HG03432 (cell line): ENCODE measurements around the gene AGAP1.

Source experiments
- ATAC-seq: cut with Tn5 transposase; IDR thresholded peaks from one replicate; pipeline ENCODE4 v1.9.1; 2021; ENCODE audit warnings: mild to moderate bottlenecking, moderate library complexity; ENCODE audit not compliant: unreplicated experiment

Gene AGAP1

DNA sequence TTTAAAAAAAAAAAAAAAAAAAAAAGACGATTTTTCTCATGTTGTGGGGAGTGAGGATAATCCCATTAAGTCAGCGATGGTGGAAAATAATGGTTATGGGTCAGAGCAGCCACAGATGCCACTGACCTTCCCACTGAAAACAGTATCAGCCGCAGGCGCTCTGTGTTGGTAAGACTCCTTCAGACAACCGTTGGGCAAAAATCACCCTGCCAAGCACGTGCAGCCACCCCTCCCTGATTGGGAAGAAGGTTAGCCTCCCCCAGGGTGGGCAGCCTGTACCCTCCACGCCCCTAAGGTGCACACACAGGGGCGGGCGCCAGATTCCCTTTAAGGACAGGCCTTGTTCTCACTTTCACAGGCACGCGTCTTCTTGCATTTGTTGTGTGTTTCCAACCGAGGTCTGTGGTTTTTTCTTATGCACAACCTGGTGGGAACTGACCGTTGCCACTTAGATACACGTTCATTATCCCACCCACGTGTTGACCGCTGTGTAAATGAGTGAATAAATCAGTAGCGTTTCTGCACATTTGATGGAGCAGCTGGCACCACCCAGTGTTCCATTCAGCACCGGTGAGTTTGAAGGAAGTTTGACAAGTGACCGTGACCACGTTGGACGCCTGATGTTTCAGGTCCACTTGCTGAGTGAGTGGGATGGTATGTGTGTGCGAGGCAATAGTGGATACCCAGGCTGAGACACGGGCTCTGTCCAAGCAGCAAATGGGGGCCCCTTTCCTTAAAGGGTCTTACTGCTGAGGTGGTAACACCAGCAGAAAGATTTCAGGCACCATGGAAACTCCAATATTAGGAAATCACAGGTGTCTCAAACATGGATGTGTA is 476.6 kb downstream of the AGAP1 start:
- ATAC-seq = no peak

- no peak for ATAC-seq
These were observed 482.7 kb downstream of the AGAP1 start for GRCh38 chr2:235976516-235976915.

GRCh38 chr2:235976956-235977355 is 483.1 kb downstream of the AGAP1 start:
- ATAC-seq = no peak

DNA sequence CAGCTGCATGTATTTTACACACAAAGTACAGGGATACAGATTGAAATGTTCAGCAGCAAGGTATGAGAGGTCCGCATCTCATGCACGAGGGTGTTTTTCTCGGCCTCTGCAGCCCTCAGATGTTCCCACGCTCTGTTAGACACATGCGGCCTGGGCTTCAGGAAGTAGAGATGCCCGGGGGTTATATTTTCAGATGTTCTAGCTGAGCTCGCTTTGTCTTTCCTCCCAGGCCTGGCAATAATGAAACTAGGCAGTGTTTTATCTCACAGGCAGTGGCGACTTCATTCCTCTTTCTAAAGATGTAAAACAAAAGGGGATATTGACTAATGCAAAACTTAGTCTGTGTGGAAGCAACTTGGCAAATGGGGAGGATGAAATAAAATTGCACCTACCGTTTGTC is 483.6 kb downstream of the AGAP1 start:
- no peak for ATAC-seq

DNA sequence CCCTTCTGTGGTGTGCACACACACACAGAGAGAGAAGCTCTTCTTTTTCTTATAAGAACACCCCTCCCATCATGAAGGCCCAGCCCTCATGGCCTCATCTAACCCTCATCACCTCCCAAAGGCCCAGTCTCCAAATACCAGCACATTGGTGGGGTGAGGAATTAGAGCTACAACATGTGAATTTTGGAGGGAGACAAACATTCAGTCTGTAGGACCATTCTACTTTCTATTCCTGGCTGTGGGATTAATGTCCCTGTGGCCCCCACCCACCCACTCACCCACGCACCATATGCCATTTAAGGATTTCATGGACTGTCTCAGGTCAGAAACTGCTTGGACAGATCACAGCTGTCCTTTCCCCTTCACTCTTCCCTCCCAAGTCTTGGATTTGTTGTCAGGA is 484.2 kb downstream of the AGAP1 start:
- ATAC-seq = no peak

- no peak for ATAC-seq
These were observed 485.2 kb downstream of the AGAP1 start for GRCh38 chr2:235979037-235979436.

GRCh38 chr2:235979753-235980435 is 486.1 kb downstream of the AGAP1 start:
- ATAC-seq = no peak

GRCh38 chr2:235981631-235982030 is 487.8 kb downstream of the AGAP1 start:
- ATAC-seq = no peak

- no peak for ATAC-seq
These were observed 489.2 kb downstream of the AGAP1 start for GRCh38 chr2:235983016-235983415.

DNA sequence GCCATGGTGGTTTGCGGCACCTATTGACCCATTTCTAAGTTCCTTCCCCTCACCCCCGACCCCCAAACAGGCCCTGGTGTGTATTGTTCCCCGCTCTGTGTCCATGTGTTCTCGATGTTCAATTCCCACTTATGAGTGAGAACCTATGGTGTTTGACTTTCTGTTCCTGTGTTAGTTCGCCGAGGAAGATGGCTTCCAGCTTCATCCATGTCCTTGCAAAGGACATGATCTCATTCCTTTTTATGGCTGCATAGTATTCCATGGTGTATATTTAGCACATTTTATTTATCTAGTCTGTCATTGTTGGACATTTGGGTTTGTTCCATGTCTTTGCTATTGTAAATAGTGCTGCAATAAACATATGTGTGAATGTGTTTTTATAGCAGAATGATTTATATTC is 490.7 kb downstream of the AGAP1 start:
- no peak for ATAC-seq

DNA sequence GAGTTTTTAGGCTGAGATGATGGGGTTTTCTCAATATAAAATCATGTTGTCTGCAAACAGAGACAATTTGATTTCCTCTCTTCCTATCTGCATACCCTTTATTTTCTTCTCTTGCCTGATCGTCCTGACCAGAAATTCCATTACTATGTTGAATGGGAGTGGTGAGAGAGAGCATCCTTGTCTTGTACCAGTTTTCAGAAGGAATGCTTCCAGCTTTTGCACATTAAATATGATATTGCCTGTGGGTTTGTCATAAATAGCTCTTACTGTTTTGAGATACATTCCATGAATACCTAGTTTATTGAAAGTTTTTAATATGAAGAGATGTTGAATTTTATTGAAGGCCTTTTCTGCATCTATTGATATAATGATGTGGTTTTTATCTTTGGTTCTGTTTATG is 492.5 kb downstream of the AGAP1 start:
- ATAC-seq = no peak

GRCh38 chr2:235988271-235989015 is 494.6 kb downstream of the AGAP1 start:
- ATAC-seq = no peak

DNA sequence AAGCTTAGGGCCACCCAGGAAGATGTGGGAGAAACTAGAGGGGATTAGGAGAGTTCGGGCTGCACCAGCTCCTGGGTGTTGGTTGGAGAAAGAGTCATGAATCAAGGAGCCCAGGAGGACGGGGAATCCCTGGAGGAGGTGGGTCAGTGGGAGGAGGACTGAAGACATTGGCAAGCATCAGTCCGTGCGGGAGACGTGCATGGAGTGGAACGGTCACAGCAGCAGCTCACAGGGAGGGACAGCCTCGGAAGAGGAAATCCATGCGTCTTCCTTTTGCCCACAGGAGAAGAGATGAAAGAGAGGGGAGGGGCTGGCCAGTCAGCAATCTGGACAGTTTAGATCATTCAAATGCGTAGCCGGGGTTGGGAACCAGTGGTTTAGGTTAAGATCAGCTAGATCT is 495.7 kb downstream of the AGAP1 start:
- no peak for ATAC-seq

DNA sequence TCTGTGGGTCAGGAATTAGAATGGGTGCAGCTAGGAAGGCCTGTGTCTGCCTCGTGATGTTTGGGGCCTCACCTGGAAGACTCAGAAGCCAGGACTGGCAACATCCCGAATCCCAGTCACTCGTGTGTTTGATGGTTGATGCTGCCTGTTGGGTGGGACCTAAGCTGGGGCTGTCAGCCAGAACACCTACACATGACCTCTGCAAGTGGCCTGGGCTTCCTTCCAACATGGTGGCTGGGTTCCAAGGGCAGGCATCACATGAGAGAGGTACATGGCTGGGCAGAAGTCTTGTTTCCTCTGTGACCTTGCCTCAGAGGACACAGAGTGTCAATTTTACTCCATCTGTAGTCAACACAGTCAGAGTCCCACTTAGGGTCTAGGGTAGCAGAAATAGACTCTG is 496.5 kb downstream of the AGAP1 start:
- no peak for ATAC-seq

DNA sequence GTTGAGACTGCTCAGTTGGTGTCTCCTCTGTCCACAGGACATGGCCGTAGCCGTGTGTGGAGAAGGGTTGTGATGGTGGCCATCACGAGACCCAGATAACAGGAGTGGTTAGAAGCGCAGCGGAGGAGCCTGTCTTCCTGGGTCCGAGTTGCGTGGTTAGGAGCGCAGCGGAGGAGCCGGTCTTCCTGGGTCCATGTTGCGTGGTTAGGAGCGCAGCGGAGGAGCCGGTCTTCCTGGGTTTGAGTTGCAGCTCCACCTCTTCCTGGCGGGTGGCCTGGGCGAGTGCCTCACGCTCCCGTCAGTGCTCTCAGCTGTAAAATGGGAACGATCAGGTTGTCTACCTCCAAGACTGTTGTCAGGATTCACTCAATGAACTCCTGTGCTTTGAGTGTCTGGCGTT is 498.2 kb downstream of the AGAP1 start:
- no peak for ATAC-seq

DNA sequence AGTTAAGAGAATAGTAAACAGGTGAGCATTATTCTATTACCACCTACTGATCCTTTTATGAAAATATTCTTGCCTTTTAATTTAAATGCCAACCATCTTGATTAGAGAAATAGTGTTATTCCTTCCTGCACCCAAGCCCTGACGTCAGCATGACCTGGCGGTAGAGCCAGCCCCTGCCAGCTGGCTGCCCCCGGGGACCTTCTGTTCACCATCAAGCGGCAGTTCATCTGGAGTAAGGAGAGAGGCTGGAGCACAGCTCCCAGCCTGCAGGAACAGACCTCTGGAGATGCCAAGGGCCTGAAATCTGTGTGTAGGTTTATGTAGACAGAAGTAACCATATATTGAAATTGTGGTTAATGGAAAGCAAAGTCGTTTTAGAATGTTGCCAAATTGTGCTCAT is 502.6 kb downstream of the AGAP1 start:
- ATAC-seq = no peak

DNA sequence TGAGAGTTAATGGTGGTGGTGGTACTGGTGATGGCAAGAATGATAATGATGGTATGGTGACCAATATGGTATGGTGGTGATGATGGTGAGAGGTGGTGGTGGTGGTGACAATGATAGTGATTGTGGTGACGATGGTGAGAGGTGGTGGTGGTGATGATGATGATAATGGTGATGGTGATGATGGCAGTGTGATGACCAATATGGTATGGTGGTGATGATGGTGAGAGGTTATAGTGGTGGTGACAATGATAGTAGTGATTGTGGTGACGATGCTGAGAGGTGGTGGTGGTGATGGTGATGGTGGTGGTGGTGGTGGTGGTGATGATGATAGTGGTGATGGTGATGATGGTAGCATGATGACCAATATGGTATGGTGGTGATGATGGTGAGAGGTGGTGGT is 505.2 kb downstream of the AGAP1 start:
- ATAC-seq = no peak

GRCh38 chr2:236001166-236001828 is 507.5 kb downstream of the AGAP1 start:
- no peak for ATAC-seq

DNA sequence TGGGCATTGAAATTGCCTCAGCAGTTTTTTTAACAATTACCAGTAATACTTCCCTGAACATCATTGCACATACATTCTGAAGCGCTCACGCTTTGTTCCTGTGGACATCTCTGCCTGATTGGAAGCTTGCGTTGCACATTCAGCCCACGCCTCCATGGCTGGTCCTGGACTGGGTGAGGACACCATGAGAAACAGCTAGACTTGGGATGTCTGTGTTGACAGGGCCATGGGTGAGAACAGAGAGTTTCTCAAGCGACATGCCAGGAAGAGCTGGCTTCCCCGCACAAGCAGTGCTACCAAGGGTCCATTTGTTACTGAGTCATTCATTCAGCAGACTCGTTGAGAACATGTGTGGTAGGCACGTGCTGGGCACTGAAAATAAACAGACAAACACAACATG is 508.0 kb downstream of the AGAP1 start:
- ATAC-seq = no peak

DNA sequence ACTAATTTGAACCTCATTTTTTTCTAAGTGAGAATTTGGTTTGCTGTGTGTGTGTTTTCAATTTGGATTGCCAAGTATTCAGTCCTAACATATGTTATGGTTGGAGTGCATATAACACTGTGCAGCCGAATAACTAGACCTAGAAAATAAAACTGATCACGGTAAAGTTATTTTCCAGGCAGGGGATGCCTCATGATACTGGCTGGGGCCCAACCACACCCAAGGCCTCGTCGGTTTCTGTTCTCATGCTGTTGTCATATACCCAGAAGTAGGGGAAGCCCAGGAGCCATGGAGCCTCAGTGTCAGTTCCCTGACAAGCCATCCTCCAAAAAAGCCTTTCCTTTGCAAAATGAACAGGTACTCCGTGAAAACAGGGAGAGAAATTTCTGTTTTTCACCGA is 514.2 kb downstream of the AGAP1 start:
- no peak for ATAC-seq

- ATAC-seq = no peak
These were observed 515.0 kb downstream of the AGAP1 start for GRCh38 chr2:236008857-236009256.
